Endothelial cell of umbilical vein (primary cell): ENCODE measurements around the gene CCSER1. TPM values are rescaled to one million over a fixed set of nuclear protein-coding genes. Genes with fewer than 3 reads are reported as not detected.

Experiments used
- BruUV-seq: library from RNA; stranded (reverse); fragments of 400-500 nt; replicated peaks from 2 replicates; lab custom pipeline; 2021; lab: Mats Ljungman, UMichigan
- CTCF ChIA-PET: fragments of 300-600, 350-600 bp; sonication (Branson Sonifier 250); formaldehyde crosslinking; loops from one replicate; lab custom pipeline; 2021; ENCODE audit warnings: antibody characterized with exemption, inconsistent platforms; lab: Charles Lee
- POLR2A ChIA-PET: fragments of 300-600, 350-600 bp; sonication (Branson Sonifier 250); formaldehyde crosslinking; loops from one replicate; lab custom pipeline; 2021; ENCODE audit warnings: antibody characterized with exemption, inconsistent platforms; lab: Charles Lee
- DNase-seq: peaks from one replicate; pipeline ENCODE4 v3.0.0-alpha.2; 2011; ENCODE audit warnings: low read depth, low spot score
- FAIRE-seq: peaks from 2 replicates; lab custom pipeline; 2011; peaks lifted over from hg19 to GRCh38; lab: Jason Lieb, UNC
- H2AFZ ChIP-seq: 2 replicates; pipeline ENCODE4 v1.6.0; 2012; ENCODE audit warnings: low read depth, low read length, control low read depth, inconsistent platforms
- H3K27ac ChIP-seq: 2 replicates; pipeline ENCODE4 v1.5.1; 2011; ENCODE audit warnings: low read depth, mild to moderate bottlenecking, control low read depth, low read length, moderate library complexity; ENCODE audit not compliant: insufficient read depth
- H3K27me3 ChIP-seq, 2 experiments: 2 replicates each; pipeline versions ENCODE4 v1.6.0 to v1.6.1; 2011; ENCODE audit warnings: low read length in 2 of 2, mixed read lengths in 1 of 2; ENCODE audit not compliant: control insufficient read depth in 2 of 2, insufficient read depth in 2 of 2
- H3K36me3 ChIP-seq, 2 experiments: 2 replicates in 1 of 2; 3 replicates in 1 of 2; pipeline ENCODE4 v1.5.1; 2011; ENCODE audit warnings: low read length in 2 of 2, mild to moderate bottlenecking in 1 of 2, moderate library complexity in 1 of 2; ENCODE audit not compliant: control insufficient read depth in 2 of 2, insufficient read depth in 2 of 2; ENCODE audit errors: extremely low read depth in 1 of 2
- H3K4me1 ChIP-seq: 3 replicates; pipeline ENCODE4 v1.5.1; 2011; ENCODE audit warnings: mild to moderate bottlenecking, low read length; ENCODE audit not compliant: control insufficient read depth, insufficient read depth; ENCODE audit errors: extremely low read depth
- H3K4me2 ChIP-seq: 2 replicates; pipeline ENCODE4 v1.6.1; 2011; ENCODE audit warnings: low read length, control low read depth, mixed read lengths; ENCODE audit not compliant: insufficient read depth
- H3K4me3 ChIP-seq, 3 experiments: fragments of 200-600 bp in 1 of 3; sonication (generic), shearing (Covaris generic) in 1 of 3; replicated peaks in 1 of 3; 2 replicates each; pipeline ENCODE4 v1.5.1; 2011 to 2016; ENCODE audit warnings: control low read depth in 3 of 3, low read length in 3 of 3, mild to moderate bottlenecking in 2 of 3, inconsistent platforms in 1 of 3, low read depth in 1 of 3, moderate library complexity in 1 of 3; ENCODE audit not compliant: insufficient read depth in 1 of 3
- H3K79me2 ChIP-seq: 2 replicates; pipeline ENCODE4 v1.6.0; 2012; ENCODE audit warnings: low read length, inconsistent platforms; ENCODE audit not compliant: control insufficient read depth, insufficient read depth
- H3K9ac ChIP-seq: replicated peaks from 2 replicates; pipeline ENCODE3; 2011; ENCODE audit warnings: low read length, control low read depth; ENCODE audit not compliant: insufficient read depth; ENCODE audit errors: extremely low read depth
- H3K9me1 ChIP-seq: replicated peaks from 3 replicates; pipeline ENCODE4 v1.6.0; 2011; ENCODE audit warnings: mild to moderate bottlenecking, low read length; ENCODE audit not compliant: control insufficient read depth, insufficient read depth; ENCODE audit errors: extremely low read depth
- H3K9me3 ChIP-seq: replicated peaks from 2 replicates; pipeline ENCODE4 v1.5.1; 2012; ENCODE audit warnings: low read length, inconsistent platforms; ENCODE audit not compliant: control insufficient read depth, insufficient read depth
- H4K20me1 ChIP-seq: replicated peaks from 2 replicates; pipeline ENCODE3; 2011; ENCODE audit warnings: mild to moderate bottlenecking, low read length; ENCODE audit not compliant: control insufficient read depth, insufficient read depth; ENCODE audit errors: extremely low read depth
- EZH2 ChIP-seq: IDR thresholded peaks from 2 replicates; pipeline ENCODE4 v1.6.1; 2012; ENCODE audit warnings: borderline replicate concordance, low read depth, mild to moderate bottlenecking, moderate library complexity, low read length, inconsistent platforms; ENCODE audit not compliant: severe bottlenecking
- FOS ChIP-seq: IDR thresholded peaks from 2 replicates; pipeline ENCODE4 v1.6.1; 2011; ENCODE audit warnings: mild to moderate bottlenecking, low read length, moderate library complexity, borderline replicate concordance; ENCODE audit not compliant: insufficient read depth
- GATA2 ChIP-seq: IDR thresholded peaks from 2 replicates; pipeline ENCODE4 v1.7.0; 2011; ENCODE audit warnings: low read depth, mild to moderate bottlenecking, moderate library complexity, mixed read lengths, low read length; ENCODE audit not compliant: insufficient read length, insufficient read depth
- JUN ChIP-seq: IDR thresholded peaks from 2 replicates; pipeline ENCODE4 v1.6.1; 2011; ENCODE audit warnings: borderline replicate concordance, low read depth; ENCODE audit not compliant: insufficient read length, insufficient read depth
- MYC ChIP-seq: IDR thresholded peaks from one replicate; pipeline ENCODE4 v1.6.1; 2011; ENCODE audit warnings: mild to moderate bottlenecking, low read depth, low read length
- POLR2A ChIP-seq: IDR thresholded peaks from 2 replicates; pipeline ENCODE4 v1.6.1; 2012; ENCODE audit warnings: low read depth, mild to moderate bottlenecking, control low read depth, low read length
- POLR2AphosphoS5 ChIP-seq: IDR thresholded peaks from 2 replicates; pipeline ENCODE4 v1.6.1; 2012; ENCODE audit warnings: low read depth, mild to moderate bottlenecking, control low read depth, low read length, moderate library complexity; ENCODE audit not compliant: insufficient read depth
- dilution Hi-C: fragments of 300-500 bp; cut with MboI; formaldehyde crosslinking; loops from one replicate; pipeline ENCODE4 v1.15.0; 2019; ENCODE audit warnings: low sequenced_read_pairs; ENCODE audit not compliant: extremely low pct_ligation_motif_present
- intact Hi-C: fragments of 100-400 bp; cut with micrococcal nuclease; formaldehyde crosslinking; loops from one replicate; pipeline ENCODE4 v1.10.0; 2022
- polyA plus RNA-seq, 4 experiments: library from polyadenylated mRNA; depleted of rRNA in 3 of 4; stranded (reverse) in 3 of 4; unstranded in 1 of 4; fragments of >200 nt; gene quantifications; 2 replicates each; pipeline versions ENCODE4 v1.2.1 to v1.2.3, GENCODE V29; 2011 to 2012; ENCODE audit warnings: missing spikeins in 1 of 4
- total RNA-seq: library from RNA; stranded (reverse); gene quantifications from 2 replicates; pipeline ENCODE4 v1.2.3, GENCODE V29; 2021
- TF ChIP-seq, protein P1 (sequence below): IDR thresholded peaks from 2 replicates; pipeline ENCODE4 v1.6.1; 2011; ENCODE audit not compliant: insufficient read depth, insufficient read length
- TF ChIP-seq, protein P2 (sequence below), 2 donors: IDR thresholded peaks; 1 replicate in 1 of 2; 2 replicates in 1 of 2; pipeline ENCODE4 v1.5.1; 2011; ENCODE audit warnings: low read length in 2 of 2, mild to moderate bottlenecking in 2 of 2, moderate library complexity in 2 of 2, control low read depth in 1 of 2, inconsistent platforms in 1 of 2, low read depth in 1 of 2; ENCODE audit not compliant: insufficient read depth in 1 of 2; ENCODE audit errors: extremely low read depth in 1 of 2

The CCSER1 gene
- total and polyA plus RNA-seq, 2 donors (not counting 3 experiments of a cell fraction or from before 2014, with no cell fraction given): 0.11 to 1.8 TPM

DNA sequence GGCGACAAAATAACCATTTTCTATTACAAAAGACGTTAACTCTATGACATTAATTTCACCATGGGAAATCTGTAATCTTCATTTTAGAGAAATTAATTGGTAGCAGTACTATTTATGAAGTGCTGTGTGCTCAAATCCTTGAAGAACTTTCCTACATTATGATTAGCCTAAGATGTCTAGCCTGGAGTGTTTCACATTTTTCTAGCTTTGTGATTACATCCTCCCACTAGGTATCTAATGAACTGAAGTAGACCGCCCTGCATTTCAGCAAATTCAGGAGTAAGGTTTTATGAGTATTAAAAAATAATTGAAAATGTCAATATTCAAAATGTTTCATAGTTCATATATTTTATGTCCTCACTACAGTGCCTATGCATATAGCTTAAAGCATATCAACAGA, 713.1 kb downstream of the CCSER1 start:
- Histone ChIP-seq H3K9me3 (no peaks in the 10 kb centered on the region), H3K9me1 (no peaks in the 10 kb centered on the region), H2AFZ (no peak overlapping the region), H3K36me3 (no peaks in the 10 kb centered on the region), H4K20me1 (no peaks in the 10 kb centered on the region), H3K27me3 (no peaks in the 10 kb centered on the region), H3K27ac (no peak overlapping the region), H3K4me1 (peaks cover 15% of the 10 kb centered on the region), H3K4me2 (no peak overlapping the region), H3K79me2 (no peaks in the 10 kb centered on the region), H3K9ac (no peak overlapping the region), H3K4me3 (no peak overlapping the region)
- dilution Hi-C loops (no loop called here), intact Hi-C loops (no loop called here)
- POLR2A ChIA-PET: no interaction called here
- TF ChIP-seq EZH2 (no peak), GATA2 (no peak), POLR2AphosphoS5 (no peak), MYC (no peak), FOS (no peak), POLR2A (no peak), JUN (no peak)
- TF ChIP-seq, protein P1, sequence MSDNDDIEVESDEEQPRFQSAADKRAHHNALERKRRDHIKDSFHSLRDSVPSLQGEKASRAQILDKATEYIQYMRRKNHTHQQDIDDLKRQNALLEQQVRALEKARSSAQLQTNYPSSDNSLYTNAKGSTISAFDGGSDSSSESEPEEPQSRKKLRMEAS: no peak
- TF ChIP-seq, protein P2, sequence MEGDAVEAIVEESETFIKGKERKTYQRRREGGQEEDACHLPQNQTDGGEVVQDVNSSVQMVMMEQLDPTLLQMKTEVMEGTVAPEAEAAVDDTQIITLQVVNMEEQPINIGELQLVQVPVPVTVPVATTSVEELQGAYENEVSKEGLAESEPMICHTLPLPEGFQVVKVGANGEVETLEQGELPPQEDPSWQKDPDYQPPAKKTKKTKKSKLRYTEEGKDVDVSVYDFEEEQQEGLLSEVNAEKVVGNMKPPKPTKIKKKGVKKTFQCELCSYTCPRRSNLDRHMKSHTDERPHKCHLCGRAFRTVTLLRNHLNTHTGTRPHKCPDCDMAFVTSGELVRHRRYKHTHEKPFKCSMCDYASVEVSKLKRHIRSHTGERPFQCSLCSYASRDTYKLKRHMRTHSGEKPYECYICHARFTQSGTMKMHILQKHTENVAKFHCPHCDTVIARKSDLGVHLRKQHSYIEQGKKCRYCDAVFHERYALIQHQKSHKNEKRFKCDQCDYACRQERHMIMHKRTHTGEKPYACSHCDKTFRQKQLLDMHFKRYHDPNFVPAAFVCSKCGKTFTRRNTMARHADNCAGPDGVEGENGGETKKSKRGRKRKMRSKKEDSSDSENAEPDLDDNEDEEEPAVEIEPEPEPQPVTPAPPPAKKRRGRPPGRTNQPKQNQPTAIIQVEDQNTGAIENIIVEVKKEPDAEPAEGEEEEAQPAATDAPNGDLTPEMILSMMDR (IDR thresholded peaks at IDR 0.05; ENCODE audit: extremely low read depth in 1 of 2, insufficient read depth in 1 of 2, low read depth in 1 of 2, low read length in 2 of 2): no peak
- no peak for DNase-seq
- no peak for FAIRE-seq
- BruUV-seq: no TSS peak
- CTCF ChIA-PET: interaction anchor here (0.9 kb wide), 1 partner anchor 101 kb away, joined by 3 read pairs; no protein-coding TSS in a partner anchor
